HFFc6 (cell line): ENCODE data around the gene CELF2. TPM values are rescaled to one million over a fixed set of nuclear protein-coding genes. Genes with fewer than 3 reads are reported as not detected.

ENCODE experiments used
- DNase-seq: peaks from one replicate; pipeline ENCODE4 v3.0.0-alpha.2; 2018
- H3K27ac Mint-ChIP-seq: 2 replicates; pipeline ENCODE4 v1.8.0; 2020; ENCODE audit warnings: mild to moderate bottlenecking, mixed read lengths
- H3K27me3 Mint-ChIP-seq: 2 replicates; pipeline ENCODE4 v1.8.0; 2021; ENCODE audit warnings: mild to moderate bottlenecking, moderate library complexity, mixed read lengths; ENCODE audit not compliant: insufficient read depth
- H3K36me3 Mint-ChIP-seq: 2 replicates; pipeline ENCODE4 v1.8.0; 2021; ENCODE audit warnings: low read depth, mixed read lengths
- H3K4me1 Mint-ChIP-seq: 2 replicates; pipeline ENCODE4 v1.8.0; 2020; ENCODE audit warnings: low read depth, mixed read lengths
- H3K4me3 Mint-ChIP-seq: 2 replicates; pipeline ENCODE4 v1.8.0; 2020; ENCODE audit warnings: mild to moderate bottlenecking, moderate library complexity, mixed read lengths
- H3K9me3 Mint-ChIP-seq: 2 replicates; pipeline ENCODE4 v1.8.0; 2020; ENCODE audit warnings: mild to moderate bottlenecking, mixed read lengths
- CTCF ChIP-seq: fragments of 200-600 bp; sonication (generic); IDR thresholded peaks from 2 replicates; pipeline ENCODE4 v1.5.0; 2021; ENCODE audit warnings: antibody characterized with exemption, mild to moderate bottlenecking
- total RNA-seq, 6 experiments: library from RNA; stranded (reverse); fragmentation: NEBNext Ultra II Directional; extraction: Animal tissue kit (Norgen Biotek cat#: 25700); gene quantifications; 2 replicates in 1 of 6; 3 replicates in 5 of 6; pipeline ENCODE4 v1.2.3, GENCODE V29; 2021

Gene CELF2
- total RNA-seq, 6 experiments from 2014 or later: 2.7 to 5.2 (median 3.5) TPM

- Mint-ChIP-seq H3K4me3 (no peak overlapping the region), H3K4me1 (no peaks in the 10 kb centered on the region), H3K27me3 (peaks cover 4% of the 10 kb centered on the region), H3K36me3 (no peaks in the 10 kb centered on the region), H3K9me3 (peaks cover 4% of the 10 kb centered on the region; the same call in 1 of the 2 replicates), H3K27ac (no peak overlapping the region)
- TF ChIP-seq CTCF: no peak
- no peak for DNase-seq
Measured at GRCh38 chr10:11018855-11019631, 1.4 kb downstream of the CELF2 start.

GRCh38 chr10:11019724-11020547 is 2.3 kb downstream of the CELF2 start:
- peaks cover 4% of the 10 kb centered on the region; the same call in 1 of the 2 replicates for H3K9me3 Mint-ChIP-seq
- no peak for TF ChIP-seq CTCF

GRCh38 chr10:11020548-11020942 is 2.9 kb downstream of the CELF2 start:
- no peak for TF ChIP-seq CTCF
- Mint-ChIP-seq H3K36me3 (no peaks in the 10 kb centered on the region), H3K27ac (no peak overlapping the region), H3K4me1 (no peaks in the 10 kb centered on the region), H3K9me3 (peaks cover 4% of the 10 kb centered on the region; the same call in 1 of the 2 replicates), H3K4me3 (no peak overlapping the region), H3K27me3 (peaks cover 4% of the 10 kb centered on the region)
- no peak for DNase-seq

More at GRCh38 chr10:11019724-11020547, 2.3 kb downstream of the CELF2 start:
- H3K4me3 Mint-ChIP-seq: no peak overlapping the region
- DNase-seq: no peak
- H3K4me1 Mint-ChIP-seq: no peaks in the 10 kb centered on the region
- H3K27ac Mint-ChIP-seq: no peak overlapping the region
- H3K27me3 Mint-ChIP-seq: peaks cover 4% of the 10 kb centered on the region
- H3K36me3 Mint-ChIP-seq: no peaks in the 10 kb centered on the region

GRCh38 chr10:11022213-11022612 is 4.5 kb downstream of the CELF2 start:
- no peaks in the 10 kb centered on the region for H3K4me1 Mint-ChIP-seq
- no peak for TF ChIP-seq CTCF
- no peaks in the 10 kb centered on the region for H3K36me3 Mint-ChIP-seq
- H3K27ac Mint-ChIP-seq: no peak overlapping the region
- peaks cover 4% of the 10 kb centered on the region for H3K27me3 Mint-ChIP-seq
- no peak overlapping the region for H3K4me3 Mint-ChIP-seq
- H3K9me3 Mint-ChIP-seq: peaks cover 4% of the 10 kb centered on the region; the same call in 1 of the 2 replicates
- DNase-seq: no peak

GRCh38 chr10:11023009-11023953 is 5.6 kb downstream of the CELF2 start:
- no peak overlapping the region for H3K4me3 Mint-ChIP-seq
- no peak overlapping the region for H3K27ac Mint-ChIP-seq
- H3K36me3 Mint-ChIP-seq: no peaks in the 10 kb centered on the region
- no peak for TF ChIP-seq CTCF
- DNase-seq: no peak
- no peaks in the 10 kb centered on the region for H3K4me1 Mint-ChIP-seq
- H3K9me3 Mint-ChIP-seq: peaks cover 4% of the 10 kb centered on the region; the same call in 1 of the 2 replicates
- peaks cover 3% of the 10 kb centered on the region for H3K27me3 Mint-ChIP-seq
